GM12801 (cell line): Measurements from ENCODE around the gene ADARB2.

Source experiments
- TF ChIP-seq, protein P1 (sequence below): IDR thresholded peaks from one replicate; pipeline ENCODE4 v1.5.1; 2011; ENCODE audit warnings: control low read depth; ENCODE audit not compliant: insufficient read length; ENCODE audit errors: extremely low read depth

Gene ADARB2

DNA sequence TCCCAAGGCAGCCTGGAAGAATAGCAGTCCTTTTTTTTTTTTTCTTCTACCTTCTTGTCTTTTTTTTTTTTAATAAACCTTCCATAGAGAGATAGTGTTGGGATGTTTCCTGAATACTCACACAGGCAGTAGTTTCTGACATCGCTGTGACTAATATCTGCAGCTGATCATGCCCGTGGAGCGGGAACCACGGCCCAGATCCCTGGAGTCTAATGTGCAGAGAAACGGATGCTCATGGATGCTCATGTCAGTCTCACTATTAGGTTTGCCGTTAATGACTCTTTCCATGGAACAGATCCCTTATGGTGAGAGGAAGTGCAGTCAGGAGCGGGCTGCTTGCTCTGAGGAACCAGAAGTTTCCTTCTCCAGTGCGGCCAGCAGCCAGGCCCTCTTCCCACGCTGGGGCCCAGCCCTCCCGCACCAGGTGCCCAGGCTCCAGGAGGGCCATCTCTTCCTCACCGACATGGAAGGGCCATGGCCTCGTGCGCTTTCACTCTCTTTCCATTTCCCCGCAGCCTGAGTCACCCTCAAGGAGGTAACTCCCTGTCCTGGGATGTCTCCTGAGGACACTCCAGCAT is 548.7 kb downstream of the ADARB2 start:
- TF ChIP-seq, protein P1, sequence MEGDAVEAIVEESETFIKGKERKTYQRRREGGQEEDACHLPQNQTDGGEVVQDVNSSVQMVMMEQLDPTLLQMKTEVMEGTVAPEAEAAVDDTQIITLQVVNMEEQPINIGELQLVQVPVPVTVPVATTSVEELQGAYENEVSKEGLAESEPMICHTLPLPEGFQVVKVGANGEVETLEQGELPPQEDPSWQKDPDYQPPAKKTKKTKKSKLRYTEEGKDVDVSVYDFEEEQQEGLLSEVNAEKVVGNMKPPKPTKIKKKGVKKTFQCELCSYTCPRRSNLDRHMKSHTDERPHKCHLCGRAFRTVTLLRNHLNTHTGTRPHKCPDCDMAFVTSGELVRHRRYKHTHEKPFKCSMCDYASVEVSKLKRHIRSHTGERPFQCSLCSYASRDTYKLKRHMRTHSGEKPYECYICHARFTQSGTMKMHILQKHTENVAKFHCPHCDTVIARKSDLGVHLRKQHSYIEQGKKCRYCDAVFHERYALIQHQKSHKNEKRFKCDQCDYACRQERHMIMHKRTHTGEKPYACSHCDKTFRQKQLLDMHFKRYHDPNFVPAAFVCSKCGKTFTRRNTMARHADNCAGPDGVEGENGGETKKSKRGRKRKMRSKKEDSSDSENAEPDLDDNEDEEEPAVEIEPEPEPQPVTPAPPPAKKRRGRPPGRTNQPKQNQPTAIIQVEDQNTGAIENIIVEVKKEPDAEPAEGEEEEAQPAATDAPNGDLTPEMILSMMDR, result no peak

DNA sequence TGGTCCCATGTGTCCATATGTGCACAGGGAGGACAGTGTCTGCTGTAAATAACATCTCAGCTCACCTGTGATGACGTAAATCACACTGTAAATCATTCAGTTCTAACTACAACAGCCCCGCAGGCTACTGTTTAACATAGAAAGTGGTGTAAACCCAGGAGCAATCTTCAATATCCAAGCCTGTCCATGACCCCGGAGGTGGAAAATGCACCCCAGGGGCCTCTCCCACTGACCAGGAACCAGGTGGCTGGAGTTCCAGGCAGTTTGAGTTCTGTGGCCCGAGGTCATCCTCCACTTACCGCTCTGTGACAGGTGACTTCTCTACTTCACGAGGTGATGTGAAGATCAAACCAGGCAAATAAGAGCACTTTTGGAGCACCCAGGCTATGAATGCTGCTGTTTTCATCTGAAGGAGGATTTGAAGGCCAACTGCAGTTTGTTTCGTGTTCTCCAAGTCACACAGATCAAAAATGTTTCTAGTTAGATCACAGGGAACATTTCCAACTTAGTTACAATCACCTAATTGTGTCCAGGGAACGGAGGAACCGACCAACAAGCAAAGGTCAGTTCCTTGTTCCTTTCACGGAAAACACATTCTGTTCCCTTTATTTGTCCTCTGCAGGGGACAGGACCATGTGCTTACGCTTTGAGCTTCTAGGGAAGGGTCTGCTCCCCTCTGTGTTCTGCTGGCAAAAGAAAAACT is 549.3 kb downstream of the ADARB2 start:
- TF ChIP-seq, protein P1, result no peak

DNA sequence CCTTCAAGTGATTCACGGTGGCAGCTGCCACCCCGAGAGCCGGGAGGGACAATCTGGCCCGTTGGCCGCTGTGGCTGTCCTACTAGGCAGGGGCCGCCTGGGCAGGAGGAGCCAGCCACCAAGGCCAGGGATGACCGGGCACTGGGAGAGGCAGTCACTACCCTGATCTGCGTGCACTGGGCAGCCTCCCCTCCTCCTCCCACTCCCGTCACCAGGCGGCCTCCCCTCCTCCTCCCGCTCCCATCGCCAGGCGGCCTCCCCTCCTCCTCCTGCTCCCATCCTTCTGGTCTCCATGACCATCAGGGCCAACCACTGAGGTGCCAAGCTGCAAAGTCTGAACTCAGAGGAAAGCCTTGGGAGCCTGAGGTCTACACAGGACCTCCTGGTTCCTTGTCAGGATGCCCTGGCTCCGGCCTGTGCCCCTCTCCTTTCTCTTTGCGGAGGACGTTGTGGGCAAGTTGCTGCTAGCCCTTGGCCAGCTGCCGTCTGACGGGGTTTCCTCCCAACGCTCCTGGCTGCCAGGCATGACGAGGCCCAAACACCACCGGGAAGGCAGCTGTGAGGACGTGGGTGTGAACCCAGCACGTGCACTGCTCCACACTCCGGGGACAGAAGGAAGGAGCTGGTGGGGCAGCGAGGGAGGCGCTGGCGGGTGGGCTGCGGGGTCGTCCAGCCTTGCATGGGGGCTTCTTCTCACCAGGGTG is 550.0 kb downstream of the ADARB2 start:
- TF ChIP-seq, protein P1, result no peak

DNA sequence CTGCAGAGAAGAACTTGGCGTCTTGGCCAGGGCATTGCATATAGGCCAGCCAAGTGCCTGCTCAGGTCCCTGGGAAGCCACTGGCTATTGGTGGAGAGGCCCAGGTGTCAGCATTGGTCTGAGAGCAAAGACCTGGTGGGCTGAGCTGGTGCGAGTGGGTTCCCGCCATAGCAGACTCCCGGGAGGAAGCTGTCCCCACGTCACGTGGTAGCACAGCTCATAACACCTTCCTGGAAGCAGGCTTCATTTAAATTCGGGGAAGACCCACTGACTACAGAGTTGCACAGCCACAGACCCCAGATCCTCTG is 550.7 kb downstream of the ADARB2 start:
- TF ChIP-seq, protein P1, result no peak

DNA sequence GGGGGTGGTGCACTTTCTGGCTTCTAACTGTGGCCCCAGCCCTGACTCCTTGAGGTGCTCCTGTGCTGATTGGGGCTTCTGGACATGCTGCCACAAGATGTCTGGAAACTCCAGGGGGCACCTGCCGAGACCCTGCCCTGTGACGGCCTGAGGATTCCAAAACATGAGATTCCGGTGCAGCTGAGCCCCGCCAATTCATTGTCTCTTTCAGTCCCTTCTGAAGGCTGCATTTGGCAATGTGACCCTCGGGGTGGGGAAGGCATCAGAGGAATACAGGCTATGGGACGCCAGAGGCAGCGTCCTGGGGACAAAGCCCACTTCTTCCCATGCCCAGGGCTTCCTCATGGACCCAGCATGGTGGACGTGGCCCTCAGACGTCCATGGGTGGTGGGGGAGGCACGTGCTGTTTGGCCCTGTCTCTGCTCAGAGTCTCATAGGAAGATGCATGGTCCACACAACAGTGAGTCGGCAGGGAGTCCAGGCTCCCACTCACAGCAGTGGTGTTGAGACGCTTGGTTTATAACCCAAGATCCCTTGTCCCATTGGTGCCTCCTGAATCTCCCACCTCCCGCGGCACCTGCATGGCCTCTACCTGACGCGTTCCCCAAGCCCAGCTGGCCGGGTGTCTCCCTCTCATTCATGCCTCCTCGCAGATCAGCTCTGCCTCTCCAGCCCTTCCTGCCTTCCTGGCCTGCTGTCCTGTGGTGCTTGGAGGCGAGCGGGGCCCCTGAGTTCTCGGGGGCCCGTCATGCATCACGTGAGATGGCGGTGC is 551.2 kb downstream of the ADARB2 start:
- TF ChIP-seq, protein P1, result no peak

DNA sequence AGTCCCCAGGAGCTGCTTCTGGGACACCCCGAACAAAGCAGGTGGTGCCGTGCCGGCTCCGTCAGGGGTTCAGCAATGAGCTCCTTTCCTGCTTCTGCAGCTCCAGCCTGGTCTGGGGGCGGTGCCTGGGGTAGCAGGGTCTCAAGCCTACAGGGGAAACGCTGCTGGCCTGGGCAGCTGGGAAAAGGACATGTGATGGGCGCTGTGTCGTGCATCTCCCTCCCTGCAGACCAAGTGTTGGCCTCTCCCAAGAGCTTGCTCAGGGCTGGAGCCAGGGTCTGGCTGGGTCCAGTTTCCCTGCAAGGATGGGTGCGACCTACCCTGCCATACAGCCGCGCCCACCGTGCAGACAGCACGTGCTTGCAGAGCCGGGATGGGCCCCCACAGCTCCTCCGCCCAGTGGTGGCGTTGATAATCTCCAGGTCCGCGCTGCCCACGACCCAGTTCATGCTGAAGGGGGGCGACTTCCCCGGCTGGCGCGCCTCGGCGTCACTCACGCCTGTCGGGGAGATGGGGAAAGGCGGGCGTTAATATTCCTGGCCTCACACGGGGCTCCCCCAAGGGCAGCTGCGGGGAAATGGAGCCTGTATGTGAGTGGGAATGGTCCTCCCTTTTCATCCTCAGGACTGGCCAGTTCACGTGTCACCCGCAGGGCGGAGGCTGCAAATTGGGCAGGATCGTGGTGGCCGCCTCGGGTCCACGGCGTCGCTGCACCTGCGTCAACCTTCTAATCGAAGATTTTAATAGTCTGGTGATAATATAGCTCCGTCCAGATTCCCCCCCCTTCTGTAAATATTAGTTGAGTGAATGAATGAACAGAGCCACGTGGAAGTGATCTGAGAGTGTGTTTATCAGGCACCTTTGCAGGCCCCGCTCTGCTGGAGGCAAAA is 552.5 kb downstream of the ADARB2 start:
- TF ChIP-seq, protein P1, result no peak
